B cell (primary cell): Measurements from ENCODE around the gene LRP1. TPM values are rescaled to one million over a fixed set of nuclear protein-coding genes. Genes with fewer than 3 reads are reported as not detected.

Experiments used
- ATAC-seq: fragments of 200-7000 bp; cut with Tn5 transposase; one replicate; pipeline ENCODE4 v1.10.0; 2021; ENCODE audit warnings: low read depth, mild to moderate bottlenecking, moderate number of reproducible peaks, moderate library complexity
- CTCF ChIA-PET: fragments of 350-600 bp; sonication (Branson Sonifier 250); formaldehyde crosslinking; loops from one replicate; lab custom pipeline; 2021; ENCODE audit warnings: antibody characterized with exemption, inconsistent platforms; lab: Charles Lee
- POLR2A ChIA-PET: fragments of 350-600 bp; sonication (Branson Sonifier 250); formaldehyde crosslinking; loops from one replicate; lab custom pipeline; 2021; ENCODE audit warnings: antibody characterized with exemption; lab: Charles Lee
- DNase-seq: peaks from one replicate; pipeline ENCODE4 v3.0.0; 2013
- H2AFZ ChIP-seq: 2 replicates; pipeline ENCODE4 v1.6.1; 2012; ENCODE audit warnings: mild to moderate bottlenecking, low read depth, low read length; ENCODE audit not compliant: insufficient read depth, poor library complexity, severe bottlenecking
- H3K27ac ChIP-seq, 2 donors: 1 replicate in 1 of 2; 2 replicates in 1 of 2; pipeline ENCODE4 v1.5.1; 2012 to 2013; ENCODE audit warnings: low read length in 2 of 2, mild to moderate bottlenecking in 2 of 2, moderate library complexity in 1 of 2
- H3K27me3 ChIP-seq, 4 experiments: fragments of 200-600 bp in 1 of 4; sonication (generic) in 1 of 4; replicated peaks in 1 of 4; 1 replicate in 2 of 4; 2 replicates in 2 of 4; pipeline versions ENCODE4 v1.6.1 to v1.7.0; 2013 to 2016; ENCODE audit warnings: low read length in 3 of 4, mild to moderate bottlenecking in 2 of 4, mixed read lengths in 1 of 4, moderate library complexity in 1 of 4; ENCODE audit not compliant: insufficient read depth in 4 of 4, control insufficient read depth in 3 of 4; ENCODE audit errors: control extremely low read depth in 1 of 4
- H3K36me3 ChIP-seq, 2 experiments: replicated peaks in 1 of 2; 1 replicate in 1 of 2; 2 replicates in 1 of 2; pipeline versions ENCODE4 v1.6.1 to v1.7.1; 2013; ENCODE audit warnings: low read length in 1 of 2; ENCODE audit not compliant: insufficient read depth in 2 of 2, control insufficient read depth in 1 of 2; ENCODE audit errors: control extremely low read depth in 1 of 2, extremely low read depth in 1 of 2
- H3K4me1 ChIP-seq, 2 donors: fragments of 200-600 bp in 1 of 2; sonication (generic) in 1 of 2; 1 replicate in 1 of 2; 2 replicates in 1 of 2; pipeline versions ENCODE4 v1.5.1 to v1.6.1; 2013 to 2017; ENCODE audit warnings: low read length in 2 of 2; ENCODE audit not compliant: control insufficient read depth in 2 of 2, insufficient read depth in 2 of 2
- H3K4me2 ChIP-seq: replicated peaks from 2 replicates; pipeline ENCODE3; 2012; ENCODE audit warnings: mild to moderate bottlenecking, low read depth, low read length; ENCODE audit not compliant: poor library complexity, severe bottlenecking
- H3K4me3 ChIP-seq, 5 experiments: fragments of 200-600 bp in 1 of 5; sonication (generic) in 1 of 5; 1 replicate in 3 of 5; 2 replicates in 2 of 5; pipeline versions ENCODE4 v1.5.1 to v1.7.0; 2011 to 2016; ENCODE audit warnings: low read length in 4 of 5, mild to moderate bottlenecking in 4 of 5, low read depth in 2 of 5, control low read depth in 1 of 5, moderate library complexity in 1 of 5; ENCODE audit not compliant: insufficient read depth in 1 of 5; ENCODE audit errors: control extremely low read depth in 1 of 5, extremely low read depth in 1 of 5
- H3K79me2 ChIP-seq: fragments of 200-600 bp; sonication (generic); one replicate; pipeline ENCODE4 v1.6.0; 2016; ENCODE audit warnings: low read length; ENCODE audit not compliant: control insufficient read depth, insufficient read depth
- H3K9ac ChIP-seq: fragments of 200-600 bp; sonication (generic); 2 replicates; pipeline ENCODE4 v1.6.1; 2017; ENCODE audit warnings: mild to moderate bottlenecking, low read length, moderate library complexity
- H3K9me3 ChIP-seq, 3 donors: one replicate each; pipeline versions ENCODE4 v1.6.1 to v1.7.1; 2013; ENCODE audit warnings: low read length in 2 of 3; ENCODE audit not compliant: control insufficient read depth in 2 of 3, insufficient read depth in 1 of 3; ENCODE audit errors: control extremely low read depth in 1 of 3
- H4K20me1 ChIP-seq: 2 replicates; pipeline ENCODE4 v1.6.0; 2012; ENCODE audit warnings: mild to moderate bottlenecking, low read length; ENCODE audit not compliant: insufficient read depth, control insufficient read depth, poor library complexity, severe bottlenecking
- H3K27ac Mint-ChIP-seq: one replicate; pipeline ENCODE4 v1.8.0; 2021; ENCODE audit warnings: mixed read lengths
- H3K27me3 Mint-ChIP-seq: one replicate; pipeline ENCODE4 v1.8.0; 2021; ENCODE audit warnings: mixed read lengths
- H3K4me1 Mint-ChIP-seq: one replicate; pipeline ENCODE4 v1.8.0; 2021; ENCODE audit warnings: mixed read lengths
- H3K4me3 Mint-ChIP-seq: one replicate; pipeline ENCODE4 v1.8.0; 2021; ENCODE audit warnings: mixed read lengths
- H3K9me3 Mint-ChIP-seq: one replicate; pipeline ENCODE4 v1.8.0; 2022; ENCODE audit warnings: mixed read lengths; ENCODE audit not compliant: insufficient read depth
- EZH2 ChIP-seq: IDR thresholded peaks from 2 replicates; pipeline ENCODE4 v1.6.1; 2012; ENCODE audit warnings: borderline replicate concordance, low read depth, mild to moderate bottlenecking, moderate library complexity, low read length; ENCODE audit not compliant: insufficient read depth, poor library complexity, severe bottlenecking
- WGBS: methylation state at CpG from one replicate; pipeline ENCODE4 v1.1.5; 2013; ENCODE audit warnings: missing lambda C conversion rate; ENCODE audit not compliant: insufficient coverage; 5-methylcytosine and 5-hydroxymethylcytosine counted together
- intact Hi-C: fragments of 100-400 bp; cut with micrococcal nuclease; formaldehyde crosslinking; loops from one replicate; pipeline ENCODE4 v1.10.0; 2022
- polyA plus RNA-seq: library from polyadenylated mRNA; depleted of rRNA; stranded (reverse); fragments of >200 nt; gene quantifications from 2 replicates; pipeline ENCODE4 v1.2.3, GENCODE V29; 2012
- total RNA-seq, 2 donors: library from RNA; stranded (reverse); fragments of 120-200 nt in 1 of 2; gene quantifications; 1 replicate in 1 of 2; 2 replicates in 1 of 2; pipeline versions ENCODE4 v1.2.3 to v1.2.4, GENCODE V29; 2013 to 2022
- TF ChIP-seq, protein P1 (sequence below): fragments of 200-600 bp; IDR thresholded peaks from one replicate; pipeline ENCODE4 v1.8.0; 2022; ENCODE audit warnings: antibody characterized with exemption, mild to moderate bottlenecking

The LRP1 gene
- total and polyA plus RNA-seq, 2 donors (not counting 1 experiment from before 2014, with no cell fraction given), result 2.0 to 4.1 TPM

DNA sequence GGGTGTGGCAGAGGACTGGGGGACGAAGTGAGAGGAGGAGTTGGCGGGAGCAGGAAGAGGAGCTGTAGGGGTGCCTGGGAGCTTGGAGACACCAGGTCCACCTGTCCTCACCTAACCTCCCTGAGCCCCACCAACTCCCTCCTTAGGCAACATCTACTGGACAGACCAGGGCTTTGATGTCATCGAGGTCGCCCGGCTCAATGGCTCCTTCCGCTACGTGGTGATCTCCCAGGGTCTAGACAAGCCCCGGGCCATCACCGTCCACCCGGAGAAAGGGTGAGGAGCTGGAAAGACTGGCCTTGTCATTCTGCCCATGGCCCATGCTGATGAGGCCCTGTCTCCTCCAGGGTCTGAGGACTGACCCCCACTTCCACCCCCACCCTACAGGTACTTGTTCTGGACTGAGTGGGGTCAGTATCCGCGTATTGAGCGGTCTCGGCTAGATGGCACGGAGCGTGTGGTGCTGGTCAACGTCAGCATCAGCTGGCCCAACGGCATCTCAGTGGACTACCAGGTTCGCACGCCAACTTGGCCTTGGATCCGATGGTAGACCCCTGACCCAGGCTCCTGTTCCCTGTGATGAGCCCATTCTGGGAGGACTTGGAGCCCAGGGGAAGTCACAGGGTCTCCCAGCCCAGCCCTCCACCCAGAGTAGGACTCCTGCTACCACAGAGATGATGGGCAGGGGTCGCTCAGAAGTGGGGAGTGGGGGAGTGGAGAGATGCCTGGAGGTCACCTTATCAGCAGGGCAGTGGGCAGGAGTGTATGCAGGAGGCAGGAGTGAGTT, 55.8 kb downstream of the LRP1 start:
- TF ChIP-seq, protein P1, sequence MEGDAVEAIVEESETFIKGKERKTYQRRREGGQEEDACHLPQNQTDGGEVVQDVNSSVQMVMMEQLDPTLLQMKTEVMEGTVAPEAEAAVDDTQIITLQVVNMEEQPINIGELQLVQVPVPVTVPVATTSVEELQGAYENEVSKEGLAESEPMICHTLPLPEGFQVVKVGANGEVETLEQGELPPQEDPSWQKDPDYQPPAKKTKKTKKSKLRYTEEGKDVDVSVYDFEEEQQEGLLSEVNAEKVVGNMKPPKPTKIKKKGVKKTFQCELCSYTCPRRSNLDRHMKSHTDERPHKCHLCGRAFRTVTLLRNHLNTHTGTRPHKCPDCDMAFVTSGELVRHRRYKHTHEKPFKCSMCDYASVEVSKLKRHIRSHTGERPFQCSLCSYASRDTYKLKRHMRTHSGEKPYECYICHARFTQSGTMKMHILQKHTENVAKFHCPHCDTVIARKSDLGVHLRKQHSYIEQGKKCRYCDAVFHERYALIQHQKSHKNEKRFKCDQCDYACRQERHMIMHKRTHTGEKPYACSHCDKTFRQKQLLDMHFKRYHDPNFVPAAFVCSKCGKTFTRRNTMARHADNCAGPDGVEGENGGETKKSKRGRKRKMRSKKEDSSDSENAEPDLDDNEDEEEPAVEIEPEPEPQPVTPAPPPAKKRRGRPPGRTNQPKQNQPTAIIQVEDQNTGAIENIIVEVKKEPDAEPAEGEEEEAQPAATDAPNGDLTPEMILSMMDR, result no peak
- no peak for TF ChIP-seq EZH2
- Histone ChIP-seq H3K27ac (no peak overlapping the region), H3K36me3 (no peaks in the 10 kb centered on the region), H3K9me3 (no peaks in the 10 kb centered on the region), H3K4me1 (peaks cover 0 to 6% of the 10 kb centered on the region in 2 donors), H4K20me1 (no peaks in the 10 kb centered on the region), H3K27me3 (no peaks in the 10 kb centered on the region), H3K4me3 (no peak overlapping the region), H3K9ac (no peak overlapping the region), H2AFZ (no peak overlapping the region), H3K79me2 (no peaks in the 10 kb centered on the region), H3K4me2 (no peak overlapping the region)
- WGBS, result 96% methylated on average over 19 of the region's 22 CpGs
- Mint-ChIP-seq H3K4me1 (peaks cover 5% of the 10 kb centered on the region), H3K27ac (no peak overlapping the region), H3K9me3 (no peaks in the 10 kb centered on the region), H3K4me3 (no peak overlapping the region), H3K27me3 (no peaks in the 10 kb centered on the region)
- DNase-seq, result no peak
- ChIA-PET CTCF (interaction anchor here (0.8 to 7.5 kb wide), 12 partner anchors 9 to 426 kb away, joined by 3 to 108 read pairs (median 6); partner anchors contain the start of gene LRP1), POLR2A (no interaction called here)
- ATAC-seq, result no peak
- intact Hi-C loops, result loop anchor here (1.0 to 2.0 kb wide), 4 partner anchors 60 to 427 kb away; no protein-coding TSS in a partner anchor

DNA sequence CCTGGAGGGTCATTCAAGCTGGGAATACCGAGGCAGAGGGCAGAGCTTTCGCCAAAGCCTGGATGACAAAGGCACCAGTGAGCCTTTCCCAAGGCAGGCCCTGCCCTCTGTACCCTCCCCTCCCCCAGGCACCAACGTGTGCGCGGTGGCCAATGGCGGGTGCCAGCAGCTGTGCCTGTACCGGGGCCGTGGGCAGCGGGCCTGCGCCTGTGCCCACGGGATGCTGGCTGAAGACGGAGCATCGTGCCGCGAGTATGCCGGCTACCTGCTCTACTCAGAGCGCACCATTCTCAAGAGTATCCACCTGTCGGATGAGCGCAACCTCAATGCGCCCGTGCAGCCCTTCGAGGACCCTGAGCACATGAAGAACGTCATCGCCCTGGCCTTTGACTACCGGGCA, 57.1 kb downstream of the LRP1 start:
- Histone ChIP-seq H3K9me3 (no peaks in the 10 kb centered on the region), H3K4me1 (peaks cover 0 to 6% of the 10 kb centered on the region in 2 donors), H3K9ac (no peak overlapping the region), H2AFZ (no peak overlapping the region), H4K20me1 (no peaks in the 10 kb centered on the region), H3K36me3 (no peaks in the 10 kb centered on the region), H3K27ac (no peak overlapping the region), H3K79me2 (no peaks in the 10 kb centered on the region), H3K4me3 (no peak overlapping the region), H3K4me2 (no peak overlapping the region), H3K27me3 (no peaks in the 10 kb centered on the region)
- TF ChIP-seq, protein P1, result no peak
- TF ChIP-seq EZH2, result no peak
- Mint-ChIP-seq H3K27me3 (no peaks in the 10 kb centered on the region), H3K4me3 (no peak overlapping the region), H3K9me3 (no peaks in the 10 kb centered on the region), H3K4me1 (peaks cover 5% of the 10 kb centered on the region), H3K27ac (no peak overlapping the region)
- intact Hi-C loops, result no loop called here
- CTCF ChIA-PET, result interaction anchor here (1.1 to 7.5 kb wide), 3 partner anchors 10 to 116 kb away, joined by 5 to 108 read pairs (median 9); partner anchors contain the start of gene LRP1
- ATAC-seq (no peak), DNase-seq (no peak)
- 93% methylated on average over 25 of the region's 25 CpGs for WGBS
- POLR2A ChIA-PET, result no interaction called here
